T-cell (primary cell): ENCODE data around the gene C16orf89. TPM values are rescaled to one million over a fixed set of nuclear protein-coding genes. Genes with fewer than 3 reads are reported as not detected.

ENCODE experiments used
- ATAC-seq, 4 experiments: fragments of 200-7000 bp in 3 of 4; fragments of 150-1000 bp in 1 of 4; cut with Tn5 transposase; replicated peaks in 1 of 4; 1 replicate in 3 of 4; 2 replicates in 1 of 4; pipeline ENCODE4 v1.10.0; 2021; ENCODE audit warnings: moderate library complexity in 3 of 4, mild to moderate bottlenecking in 2 of 4, moderate number of reproducible peaks in 1 of 4
- CTCF ChIA-PET, 2 donors: fragments of 300-600 bp; sonication (Branson Sonifier 250); formaldehyde crosslinking; loops; one replicate each; lab custom pipeline; 2022; ENCODE audit warnings: antibody characterized with exemption in 2 of 2; lab: Charles Lee
- POLR2A ChIA-PET, 2 donors: fragments of 300-600 bp; sonication (Branson Sonifier 250); formaldehyde crosslinking; loops; one replicate each; lab custom pipeline; 2022; ENCODE audit warnings: antibody characterized with exemption in 2 of 2; lab: Charles Lee
- DNase-seq, 35 experiments: peaks; one replicate each; pipeline versions ENCODE4 v3.0.0 to v3.0.0-alpha.2; 2013 to 2023
- H3K27ac ChIP-seq: one replicate; pipeline ENCODE4 v1.5.1; 2013; ENCODE audit warnings: low read length
- H3K27me3 ChIP-seq, 2 experiments: replicated peaks in 1 of 2; 1 replicate in 1 of 2; 2 replicates in 1 of 2; pipeline versions ENCODE4 v1.6.1 to v1.7.0; 2013; ENCODE audit warnings: low read length in 1 of 2, mixed read lengths in 1 of 2; ENCODE audit not compliant: control insufficient read depth in 2 of 2, insufficient read depth in 2 of 2; ENCODE audit errors: extremely low read depth in 1 of 2
- H3K36me3 ChIP-seq, 2 donors: 1 replicate in 1 of 2; 2 replicates in 1 of 2; pipeline versions ENCODE4 v1.6.1 to v1.7.0; 2013; ENCODE audit warnings: low read length in 1 of 2; ENCODE audit not compliant: control insufficient read depth in 2 of 2, insufficient read depth in 1 of 2; ENCODE audit errors: extremely low read depth in 1 of 2
- H3K4me1 ChIP-seq, 2 experiments: 1 replicate in 1 of 2; 2 replicates in 1 of 2; pipeline versions ENCODE4 v1.6.1 to v1.7.0; 2013; ENCODE audit warnings: low read length in 2 of 2, mixed read lengths in 1 of 2; ENCODE audit not compliant: insufficient read depth in 2 of 2, control insufficient read depth in 1 of 2; ENCODE audit errors: extremely low read depth in 1 of 2
- H3K4me3 ChIP-seq, 2 donors: 1 replicate in 1 of 2; 2 replicates in 1 of 2; pipeline versions ENCODE4 v1.5.1 to v1.7.0; 2013; ENCODE audit warnings: mild to moderate bottlenecking in 2 of 2, low read length in 1 of 2, moderate library complexity in 1 of 2; ENCODE audit not compliant: control insufficient read depth in 1 of 2; ENCODE audit errors: extremely low read depth in 1 of 2
- H3K9me3 ChIP-seq: 2 replicates; pipeline ENCODE4 v1.7.0; 2013
- H3K27ac Mint-ChIP-seq, 2 donors: one replicate each; pipeline ENCODE4 v1.8.0; 2020 to 2021; ENCODE audit warnings: mild to moderate bottlenecking in 2 of 2, mixed read lengths in 2 of 2
- H3K27me3 Mint-ChIP-seq, 2 donors: one replicate each; pipeline ENCODE4 v1.8.0; 2021 to 2022; ENCODE audit warnings: mixed read lengths in 2 of 2
- H3K36me3 Mint-ChIP-seq: one replicate; pipeline ENCODE4 v1.8.0; 2021; ENCODE audit warnings: mixed read lengths
- H3K4me1 Mint-ChIP-seq, 3 donors: one replicate each; pipeline ENCODE4 v1.8.0; 2020 to 2022; ENCODE audit warnings: mixed read lengths in 3 of 3, mild to moderate bottlenecking in 1 of 3
- H3K4me3 Mint-ChIP-seq, 3 donors: one replicate each; pipeline ENCODE4 v1.8.0; 2020 to 2022; ENCODE audit warnings: mild to moderate bottlenecking in 3 of 3, mixed read lengths in 3 of 3, moderate library complexity in 3 of 3
- H3K9me3 Mint-ChIP-seq, 3 donors: one replicate each; pipeline ENCODE4 v1.8.0; 2020 to 2022; ENCODE audit warnings: mixed read lengths in 3 of 3
- WGBS: methylation state at CpG from one replicate; pipeline ENCODE4 v1.1.5; 2013; ENCODE audit warnings: missing lambda C conversion rate; ENCODE audit not compliant: insufficient coverage; 5-methylcytosine and 5-hydroxymethylcytosine counted together
- total RNA-seq, 35 experiments: library from RNA in 6 of 35; stranded (reverse) in 6 of 35; fragments of 120-200 nt in 1 of 35; gene quantifications; one replicate each; pipeline versions ENCODE4 v1.2.1 to v1.2.4 and lab custom pipeline; 2013 to 2026

Gene C16orf89
- total RNA-seq, 5 donors from 2014 or later (not counting 1 experiment from before 2014, with no cell fraction given): 0.62 to 0.79 TPM; not detected in 3

GRCh38 chr16:5044011-5044540, 21.7 kb downstream of the C16orf89 start:
- ChIA-PET CTCF (no interaction called here), POLR2A (interaction anchor here in 1 of 2 donors (0.6 kb wide), 1 partner anchor 11 kb away, joined by 4 read pairs; no protein-coding TSS in a partner anchor)
- H3K27ac ChIP-seq: no peak overlapping the region
- WGBS: 85% methylated on average over 6 of the region's 8 CpGs
- Mint-ChIP-seq H3K27me3 (peaks cover 6 to 9% of the 10 kb centered on the region in 2 donors), H3K27ac (no peak overlapping the region), H3K4me1 (no peaks in the 10 kb centered on the region), H3K4me3 (no peak overlapping the region), H3K36me3 (peaks cover 10% of the 10 kb centered on the region), H3K9me3 (no peaks in the 10 kb centered on the region)
- peaks cover 0 to 21% of the 10 kb centered on the region in 2 experiments for H3K27me3 ChIP-seq
- no peaks in the 10 kb centered on the region for H3K4me1 ChIP-seq
- DNase-seq (no peak), ATAC-seq (no peak)
- no peak overlapping the region for H3K4me3 ChIP-seq
- H3K36me3 ChIP-seq: no peaks in the 10 kb centered on the region
- H3K9me3 ChIP-seq: no peaks in the 10 kb centered on the region

- Mint-ChIP-seq H3K4me3 (no peak overlapping the region), H3K4me1 (no peaks in the 10 kb centered on the region), H3K27me3 (peaks cover 6 to 9% of the 10 kb centered on the region in 2 donors), H3K36me3 (peaks cover 3% of the 10 kb centered on the region), H3K9me3 (no peaks in the 10 kb centered on the region), H3K27ac (no peak overlapping the region)
- 64% methylated on average over 8 of the region's 14 CpGs for WGBS
- Histone ChIP-seq H3K36me3 (no peaks in the 10 kb centered on the region), H3K4me1 (no peaks in the 10 kb centered on the region), H3K27me3 (peaks cover 0 to 21% of the 10 kb centered on the region in 2 experiments), H3K27ac (no peak overlapping the region), H3K4me3 (no peak overlapping the region), H3K9me3 (no peaks in the 10 kb centered on the region)
- ChIA-PET CTCF (interaction anchor here in 1 of 2 donors (0.6 kb wide), 1 partner anchor 19 kb away, joined by 3 read pairs; no protein-coding TSS in a partner anchor), POLR2A (no interaction called here)
- no peak for ATAC-seq
- no peak for DNase-seq
Observed at GRCh38 chr16:5042574-5043171, 23.1 kb downstream of the C16orf89 start.

GRCh38 chr16:5041600-5042133, 24.1 kb downstream of the C16orf89 start:
- ChIA-PET POLR2A (no interaction called here), CTCF (no interaction called here)
- no peak overlapping the region for H3K27ac Mint-ChIP-seq
- Histone ChIP-seq H3K9me3 (no peaks in the 10 kb centered on the region), H3K27me3 (peaks cover 0 to 21% of the 10 kb centered on the region in 2 experiments), H3K4me1 (no peaks in the 10 kb centered on the region), H3K4me3 (no peak overlapping the region), H3K36me3 (no peaks in the 10 kb centered on the region), H3K27ac (no peak overlapping the region)
- ATAC-seq (no peak), DNase-seq (no peak)
- 52% methylated on average over 6 of the region's 12 CpGs for WGBS
- H3K36me3 Mint-ChIP-seq: peaks cover 3% of the 10 kb centered on the region
- no peaks in the 10 kb centered on the region for H3K4me1 Mint-ChIP-seq
- peaks cover 6% of the 10 kb centered on the region in 2 donors for H3K27me3 Mint-ChIP-seq
- H3K4me3 Mint-ChIP-seq: no peak overlapping the region
- no peaks in the 10 kb centered on the region for H3K9me3 Mint-ChIP-seq

GRCh38 chr16:5040451-5040850, 25.3 kb downstream of the C16orf89 start:
- DNase-seq (no peak), ATAC-seq (no peak)
- Histone ChIP-seq H3K4me3 (no peak overlapping the region), H3K9me3 (no peaks in the 10 kb centered on the region), H3K27me3 (peaks cover 0 to 21% of the 10 kb centered on the region in 2 experiments), H3K36me3 (no peaks in the 10 kb centered on the region), H3K4me1 (no peaks in the 10 kb centered on the region), H3K27ac (no peak overlapping the region)
- Mint-ChIP-seq H3K4me1 (no peaks in the 10 kb centered on the region), H3K4me3 (no peak overlapping the region), H3K36me3 (peaks cover 3% of the 10 kb centered on the region), H3K9me3 (no peaks in the 10 kb centered on the region), H3K27ac (no peak overlapping the region), H3K27me3 (peaks cover 4 to 6% of the 10 kb centered on the region in 2 donors)
- CTCF ChIA-PET: no interaction called here
- 93% methylated on average over 4 of the region's 7 CpGs for WGBS
- POLR2A ChIA-PET: no interaction called here

- H3K4me1 ChIP-seq: peaks cover 10 to 20% of the 10 kb centered on the region in 2 experiments
- H3K36me3 ChIP-seq: no peaks in the 10 kb centered on the region
- peaks cover 3% of the 10 kb centered on the region for H3K36me3 Mint-ChIP-seq
- peaks cover 0 to 3% of the 10 kb centered on the region in 2 experiments for H3K27me3 ChIP-seq
- H3K4me1 Mint-ChIP-seq: peaks cover 16 to 23% (median 18%) of the 10 kb centered on the region in 3 donors
- ATAC-seq (no peak), DNase-seq (no peak)
- 78% methylated on average over 5 of the region's 12 CpGs for WGBS
- H3K27me3 Mint-ChIP-seq: peaks cover 4 to 6% of the 10 kb centered on the region in 2 donors
- CTCF ChIA-PET: interaction anchor here in 1 of 2 donors (0.7 kb wide), 1 partner anchor 330 kb away, joined by 3 read pairs; no protein-coding TSS in a partner anchor
- H3K9me3 ChIP-seq: no peaks in the 10 kb centered on the region
- POLR2A ChIA-PET: no interaction called here
- no peak overlapping the region for H3K4me3 Mint-ChIP-seq
- no peak overlapping the region for H3K4me3 ChIP-seq
- H3K27ac Mint-ChIP-seq: no peak overlapping the region
- no peak overlapping the region for H3K27ac ChIP-seq
- H3K9me3 Mint-ChIP-seq: no peaks in the 10 kb centered on the region
Observed at GRCh38 chr16:5036228-5037156, 29.3 kb downstream of the C16orf89 start.

GRCh38 chr16:5035909-5036227, 29.9 kb downstream of the C16orf89 start:
- H3K27me3 Mint-ChIP-seq: peaks cover 1 to 2% of the 10 kb centered on the region in 2 donors
- CTCF ChIA-PET: interaction anchor here in 1 of 2 donors (0.7 kb wide), 1 partner anchor 330 kb away, joined by 3 read pairs; no protein-coding TSS in a partner anchor
- no peaks in the 10 kb centered on the region for H3K36me3 ChIP-seq
- H3K27ac ChIP-seq: no peak overlapping the region
- H3K27ac Mint-ChIP-seq: no peak overlapping the region
- no peaks in the 10 kb centered on the region for H3K9me3 ChIP-seq
- peaks cover 16 to 23% (median 18%) of the 10 kb centered on the region in 3 donors for H3K4me1 Mint-ChIP-seq
- H3K36me3 Mint-ChIP-seq: peaks cover 8% of the 10 kb centered on the region
- H3K4me3 Mint-ChIP-seq: peak overlapping the region in 1 of 3 donors; percentile 35
- WGBS: 75% methylated on average over 1 of the region's 1 CpG
- H3K27me3 ChIP-seq: peaks cover 0 to under 1% of the 10 kb centered on the region in 2 experiments
- DNase-seq: no peak
- H3K4me1 ChIP-seq: peaks cover 10 to 20% of the 10 kb centered on the region in 2 experiments
- no peak overlapping the region for H3K4me3 ChIP-seq
- no peaks in the 10 kb centered on the region for H3K9me3 Mint-ChIP-seq
- POLR2A ChIA-PET: no interaction called here
- no peak for ATAC-seq
